ENCODE measurements around the gene KRT39. TPM values are rescaled to one million over a fixed set of nuclear protein-coding genes. Genes with fewer than 3 reads are reported as not detected.

The KRT39 gene
- total RNA-seq, 1 experiment from 2014 or later = not detected

DNA sequence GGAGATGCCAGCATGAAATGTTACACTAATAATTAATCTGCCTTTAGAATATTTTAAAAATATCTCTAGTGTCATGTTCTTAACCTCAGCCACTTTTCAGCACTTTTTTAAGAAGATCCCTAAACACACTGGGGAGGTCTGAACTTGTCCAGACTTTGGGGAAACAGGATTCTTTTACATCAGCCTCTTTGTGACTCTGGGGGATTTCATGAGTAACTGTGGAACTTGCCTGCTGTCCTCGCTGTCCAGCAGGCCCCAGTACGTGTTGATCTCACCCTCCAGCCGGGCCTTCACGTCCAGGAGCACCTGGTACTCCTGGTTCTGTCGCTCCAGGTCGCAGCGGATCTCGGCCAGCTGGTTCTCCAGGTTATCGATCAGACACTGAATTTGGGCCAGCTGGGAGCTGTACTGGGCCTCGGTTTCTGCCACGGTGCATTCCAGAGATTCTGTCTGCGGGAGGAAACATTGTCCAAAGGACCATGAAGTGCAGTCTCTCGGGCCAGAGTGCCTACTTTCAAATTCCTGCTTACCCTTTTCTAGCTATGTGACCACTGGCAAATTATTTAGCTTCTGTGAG lies 11.9 kb upstream of the KRT39 start:
- ChIA-PET CTCF (no interaction called here), POLR2A (no interaction called here)
- ATAC-seq (no peak), DNase-seq (ENCODE audit: low spot score) (no peak)
- Mint-ChIP-seq H3K4me3 (no peak overlapping the region), H3K4me1 (peaks cover 15% of the 10 kb centered on the region), H3K27ac (no peak overlapping the region), H3K9me3 (no peaks in the 10 kb centered on the region), H3K36me3 (no peaks in the 10 kb centered on the region), H3K27me3 (ENCODE audit: low read depth) (no peaks in the 10 kb centered on the region)
- no peak for TF ChIP-seq JUN (CRISPR knock-in tag; IDR thresholded peaks at IDR 0.05)
- TF ChIP-seq ZNF232 (CRISPR knock-in tag; IDR thresholded peaks at IDR 0.05) = no peak
- no peak for TF ChIP-seq ZBTB43 (CRISPR knock-in tag; IDR thresholded peaks at IDR 0.05)
- TF ChIP-seq, protein P1, sequence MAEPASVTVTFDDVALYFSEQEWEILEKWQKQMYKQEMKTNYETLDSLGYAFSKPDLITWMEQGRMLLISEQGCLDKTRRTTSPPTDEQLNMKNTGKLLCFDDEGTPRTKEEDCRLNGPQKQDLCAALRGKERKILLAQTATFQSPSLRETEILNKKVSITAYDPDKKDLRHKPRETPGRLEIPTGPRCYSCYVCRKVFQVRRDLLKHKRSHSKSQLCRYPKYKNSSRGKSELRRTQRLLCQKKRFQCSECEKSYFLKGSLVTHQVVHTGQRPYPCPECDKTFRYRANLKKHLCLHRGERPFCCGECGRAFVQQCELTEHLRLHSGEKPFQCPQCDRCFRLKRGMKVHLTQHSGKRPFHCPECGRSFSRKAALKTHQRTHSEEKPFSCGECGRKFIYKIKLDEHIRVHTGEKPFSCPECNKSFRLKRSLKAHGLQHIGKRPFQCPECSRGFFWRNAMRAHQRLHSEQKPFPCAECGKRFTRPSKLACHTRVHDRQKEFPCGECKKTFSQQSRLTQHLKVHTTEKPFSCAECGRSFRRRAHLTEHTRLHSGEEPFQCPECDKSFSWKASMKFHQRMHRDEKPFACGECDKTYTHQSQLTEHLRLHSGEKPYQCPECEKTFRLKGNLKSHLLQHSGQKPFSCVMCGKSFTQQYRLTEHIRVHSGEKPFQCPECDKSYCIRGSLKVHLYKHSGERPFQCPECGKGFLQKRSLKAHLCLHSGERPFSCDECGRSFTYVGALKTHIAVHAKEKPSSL (CRISPR knock-in tag; conservative IDR thresholded peaks at IDR 0.05) = no peak

DNA sequence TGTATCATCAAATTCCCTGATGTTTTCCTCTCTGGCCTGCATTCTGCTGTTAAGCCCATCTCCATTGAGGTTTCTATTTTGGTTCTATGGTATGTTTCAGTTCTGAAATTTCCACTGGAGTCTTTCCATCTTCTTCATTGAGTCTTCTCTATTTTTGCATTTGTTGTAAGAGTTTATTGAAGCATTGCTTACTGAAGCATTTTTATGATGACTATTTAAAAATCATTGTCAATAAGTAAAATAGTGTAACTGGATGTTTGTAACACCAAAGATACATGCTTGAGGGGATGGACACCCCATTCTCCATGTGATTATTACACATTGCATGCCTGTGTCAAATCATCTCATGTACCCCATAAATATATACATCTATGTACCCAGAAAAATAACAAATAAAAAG lies 8.8 kb upstream of the KRT39 start:
- no peaks in the 10 kb centered on the region for H3K27me3 Mint-ChIP-seq (ENCODE audit: low read depth)
- TF ChIP-seq EMX1 (CRISPR knock-in tag; IDR thresholded peaks at IDR 0.05) (no peak), AR (CRISPR knock-in tag; IDR thresholded peaks at IDR 0.05) (no peak), MAX (CRISPR knock-in tag; IDR thresholded peaks at IDR 0.05) (no peak), GRHL2 (CRISPR knock-in tag; IDR thresholded peaks at IDR 0.05; ENCODE audit: insufficient replicate concordance, severe bottlenecking) (no peak), USF1 (CRISPR knock-in tag; IDR thresholded peaks at IDR 0.05) (no peak), ARID4B (CRISPR knock-in tag; IDR thresholded peaks at IDR 0.05; ENCODE audit: borderline replicate concordance) (no peak)
- no peak for DNase-seq (ENCODE audit: low spot score)
- ChIA-PET POLR2A (no interaction called here), CTCF (no interaction called here)
- H3K36me3 Mint-ChIP-seq = no peaks in the 10 kb centered on the region
- H3K9me3 Mint-ChIP-seq = peaks cover 2% of the 10 kb centered on the region; the same call in 1 of the 2 replicates
- peaks cover 9% of the 10 kb centered on the region for H3K4me1 Mint-ChIP-seq
- no peak overlapping the region for H3K4me3 Mint-ChIP-seq
- no peak for ATAC-seq
- H3K27ac Mint-ChIP-seq = no peak overlapping the region
